HEK293 (cell line): ENCODE results near the gene SLC35F3.

Source experiments
- TCF7L2 ChIP-seq: IDR thresholded peaks from 2 replicates; pipeline ENCODE4 v1.6.1; 2011; ENCODE audit warnings: low read depth, mild to moderate bottlenecking, inconsistent platforms, low read length, moderate library complexity, borderline replicate concordance
- ZFP3 ChIP-seq: fragments of 450-650 bp; formaldehyde crosslinking; IDR thresholded peaks from 2 replicates; pipeline ENCODE4 v1.5.1; 2016; ENCODE audit warnings: low read depth, missing biosample characterization, missing genetic modification characterization
- ZFP41 ChIP-seq: fragments of 450-650 bp; formaldehyde crosslinking; IDR thresholded peaks from 2 replicates; pipeline ENCODE4 v1.5.1; 2016; ENCODE audit warnings: missing biosample characterization, missing genetic modification characterization, borderline replicate concordance
- ZNF132 ChIP-seq: fragments of 450-650 bp; formaldehyde crosslinking; IDR thresholded peaks from 2 replicates; pipeline ENCODE4 v1.5.1; 2017; ENCODE audit warnings: missing biosample characterization, missing genetic modification characterization, borderline replicate concordance
- ZNF274 ChIP-seq, 2 experiments: fragments of 200-500 bp in 1 of 2; fragments of 450-650 bp in 1 of 2; sonication (Bioruptor generic) in 1 of 2; formaldehyde crosslinking in 1 of 2; IDR thresholded peaks; 2 replicates each; pipeline versions ENCODE4 v1.5.1 to v1.6.1; 2014 to 2016; ENCODE audit warnings: borderline replicate concordance in 1 of 2, inconsistent platforms in 1 of 2, low read length in 1 of 2, missing biosample characterization in 1 of 2, missing genetic modification characterization in 1 of 2
- ZNF302 ChIP-seq: fragments of 450-650 bp; formaldehyde crosslinking; IDR thresholded peaks from 2 replicates; pipeline ENCODE4 v1.5.1; 2016; ENCODE audit warnings: missing biosample characterization, missing genetic modification characterization, low read depth
- ZNF585B ChIP-seq: fragments of 450-650 bp; formaldehyde crosslinking; IDR thresholded peaks from 2 replicates; pipeline ENCODE4 v1.5.1; 2016; ENCODE audit warnings: missing biosample characterization, missing genetic modification characterization
- TF ChIP-seq, protein P1 (sequence below): fragments of 450-650 bp; formaldehyde crosslinking; IDR thresholded peaks from 2 replicates; pipeline ENCODE4 v1.5.1; 2016; ENCODE audit warnings: missing biosample characterization, missing genetic modification characterization
- TF ChIP-seq, protein P2 (sequence below): fragments of 450-650 bp; formaldehyde crosslinking; IDR thresholded peaks from 2 replicates; pipeline ENCODE4 v1.5.1; 2016; ENCODE audit warnings: missing biosample characterization, missing genetic modification characterization

DNA sequence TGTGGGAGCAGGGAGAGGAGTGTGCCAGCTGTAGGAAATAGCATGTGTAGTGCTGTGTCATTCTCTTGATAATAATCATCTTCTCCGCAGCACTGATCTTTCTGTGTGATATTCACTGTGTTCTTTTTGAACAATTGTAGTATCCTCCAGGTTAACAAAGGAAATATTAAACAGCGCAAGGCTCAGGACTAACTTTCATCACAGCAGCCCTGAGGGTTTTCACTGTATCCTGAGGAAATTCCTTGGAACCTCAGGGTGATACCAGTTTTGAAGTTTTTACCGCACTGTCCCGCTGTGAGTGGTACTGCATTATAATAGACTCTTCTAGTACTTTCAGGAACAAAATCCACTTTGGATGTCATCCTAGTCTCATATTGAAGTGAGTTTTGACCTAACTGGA is 240.4 kb downstream of the SLC35F3 start:
- TF ChIP-seq ZNF274 (IDR thresholded peaks at IDR 0.05; ENCODE audit: low read length) (no peak), ZNF274 (tag by site-specific recombination; IDR thresholded peaks at IDR 0.05; ENCODE audit: borderline replicate concordance) (no peak), ZFP41 (tag by site-specific recombination) (no peak), ZNF585B (tag by site-specific recombination) (no peak), TCF7L2 (no peak), ZNF302 (tag by site-specific recombination) (no peak), ZNF132 (tag by site-specific recombination) (no peak), ZFP3 (tag by site-specific recombination) (no peak)
- TF ChIP-seq, protein P1, sequence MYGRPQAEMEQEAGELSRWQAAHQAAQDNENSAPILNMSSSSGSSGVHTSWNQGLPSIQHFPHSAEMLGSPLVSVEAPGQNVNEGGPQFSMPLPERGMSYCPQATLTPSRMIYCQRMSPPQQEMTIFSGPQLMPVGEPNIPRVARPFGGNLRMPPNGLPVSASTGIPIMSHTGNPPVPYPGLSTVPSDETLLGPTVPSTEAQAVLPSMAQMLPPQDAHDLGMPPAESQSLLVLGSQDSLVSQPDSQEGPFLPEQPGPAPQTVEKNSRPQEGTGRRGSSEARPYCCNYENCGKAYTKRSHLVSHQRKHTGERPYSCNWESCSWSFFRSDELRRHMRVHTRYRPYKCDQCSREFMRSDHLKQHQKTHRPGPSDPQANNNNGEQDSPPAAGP (tag by site-specific recombination), result no peak
- TF ChIP-seq, protein P2, sequence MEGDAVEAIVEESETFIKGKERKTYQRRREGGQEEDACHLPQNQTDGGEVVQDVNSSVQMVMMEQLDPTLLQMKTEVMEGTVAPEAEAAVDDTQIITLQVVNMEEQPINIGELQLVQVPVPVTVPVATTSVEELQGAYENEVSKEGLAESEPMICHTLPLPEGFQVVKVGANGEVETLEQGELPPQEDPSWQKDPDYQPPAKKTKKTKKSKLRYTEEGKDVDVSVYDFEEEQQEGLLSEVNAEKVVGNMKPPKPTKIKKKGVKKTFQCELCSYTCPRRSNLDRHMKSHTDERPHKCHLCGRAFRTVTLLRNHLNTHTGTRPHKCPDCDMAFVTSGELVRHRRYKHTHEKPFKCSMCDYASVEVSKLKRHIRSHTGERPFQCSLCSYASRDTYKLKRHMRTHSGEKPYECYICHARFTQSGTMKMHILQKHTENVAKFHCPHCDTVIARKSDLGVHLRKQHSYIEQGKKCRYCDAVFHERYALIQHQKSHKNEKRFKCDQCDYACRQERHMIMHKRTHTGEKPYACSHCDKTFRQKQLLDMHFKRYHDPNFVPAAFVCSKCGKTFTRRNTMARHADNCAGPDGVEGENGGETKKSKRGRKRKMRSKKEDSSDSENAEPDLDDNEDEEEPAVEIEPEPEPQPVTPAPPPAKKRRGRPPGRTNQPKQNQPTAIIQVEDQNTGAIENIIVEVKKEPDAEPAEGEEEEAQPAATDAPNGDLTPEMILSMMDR (tag by site-specific recombination), result no peak
